GM23338 (cell line): ENCODE measurements around the gene MAP2K3.

Source experiments
- CREB1 ChIP-seq: fragments of 250-450 bp; sonication (Bioruptor Pico); IDR thresholded peaks from 2 replicates; pipeline ENCODE4 v1.5.0; 2020; ENCODE audit warnings: low read depth, mild to moderate bottlenecking, moderate library complexity
- CTCF ChIP-seq, 2 experiments: fragments of 200-600 bp in 1 of 2; sonication (generic) in 1 of 2; conservative IDR thresholded peaks; 2 replicates each; pipeline versions ENCODE4 v1.5.1 to v1.6.1; 2016 to 2017; ENCODE audit warnings: antibody characterized with exemption in 2 of 2, low read depth in 2 of 2, mild to moderate bottlenecking in 2 of 2, moderate library complexity in 1 of 2
- ETS1 ChIP-seq: IDR thresholded peaks from 2 replicates; pipeline ENCODE4 v1.6.1; 2016; ENCODE audit warnings: antibody characterized with exemption
- EZH2 ChIP-seq: fragments of 200-600 bp; sonication (generic); IDR thresholded peaks from one replicate; pipeline ENCODE4 v1.8.0; 2017; ENCODE audit warnings: antibody characterized with exemption, mild to moderate bottlenecking, low read depth; ENCODE audit not compliant: unreplicated experiment
- EZH2phosphoT487 ChIP-seq: fragments of 200-600 bp; sonication (generic); IDR thresholded peaks from one replicate; pipeline ENCODE4 v1.8.1; 2018; ENCODE audit warnings: antibody characterized with exemption; ENCODE audit not compliant: unreplicated experiment
- JUNB ChIP-seq: IDR thresholded peaks from one replicate; pipeline ENCODE4 v1.6.1; 2016; ENCODE audit warnings: antibody characterized with exemption; ENCODE audit not compliant: unreplicated experiment
- POLR2AphosphoS5 ChIP-seq: IDR thresholded peaks from 2 replicates; pipeline ENCODE4 v1.6.1; 2016; ENCODE audit warnings: antibody characterized with exemption, low read depth
- REST ChIP-seq: IDR thresholded peaks from one replicate; pipeline ENCODE4 v1.6.1; 2018; ENCODE audit warnings: antibody characterized with exemption; ENCODE audit not compliant: unreplicated experiment
- STAT1 ChIP-seq: IDR thresholded peaks from one replicate; pipeline ENCODE4 v1.6.1; 2016; ENCODE audit warnings: antibody characterized with exemption; ENCODE audit not compliant: unreplicated experiment
- ZNF462 ChIP-seq: fragments of 250-450 bp; sonication (Bioruptor Pico); IDR thresholded peaks from 2 replicates; pipeline ENCODE4 v1.5.0; 2020; ENCODE audit warnings: mild to moderate bottlenecking, moderate library complexity

- TF ChIP-seq POLR2AphosphoS5 (no peak), CREB1 (no peak), CTCF (conservative IDR thresholded peaks at IDR 0.05; ENCODE audit: low read depth in 2 of 2) (no peak), EZH2 (no peak), STAT1 (no peak), REST (no peak), JUNB (no peak), ETS1 (no peak), EZH2phosphoT487 (no peak), ZNF462 (CRISPR knock-in tag) (no peak)
Observed at GRCh38 chr17:21235921-21236320, 48.6 kb upstream of the MAP2K3 start.
